Skeletal muscle satellite cell (primary cell): ENCODE results near the gene PPP1R13B.

ENCODE experiments used
- H3K27me3 ChIP-seq: 2 replicates; pipeline ENCODE4 v1.7.0; 2013; ENCODE audit warnings: low read length; ENCODE audit not compliant: control insufficient read depth, insufficient read depth
- H3K36me3 ChIP-seq: 2 replicates; pipeline ENCODE4 v1.7.0; 2013; ENCODE audit warnings: mild to moderate bottlenecking, control low read depth, low read length; ENCODE audit not compliant: insufficient read depth
- H3K4me1 ChIP-seq: 2 replicates; pipeline ENCODE4 v1.7.0; 2013; ENCODE audit warnings: low read length; ENCODE audit not compliant: control insufficient read depth, insufficient read depth
- H3K4me2 ChIP-seq: 2 replicates; pipeline ENCODE4 v1.7.0; 2013; ENCODE audit warnings: mild to moderate bottlenecking, low read length
- H3K4me3 ChIP-seq: 2 replicates; pipeline ENCODE4 v1.7.0; 2013; ENCODE audit warnings: low read length
- H3K9ac ChIP-seq: 2 replicates; pipeline ENCODE4 v1.7.0; 2013; ENCODE audit warnings: mild to moderate bottlenecking, low read depth, low read length, moderate library complexity
- H3K9me3 ChIP-seq: replicated peaks from 2 replicates; pipeline ENCODE4 v1.7.0; 2013; ENCODE audit warnings: mild to moderate bottlenecking, control low read depth, low read length

PPP1R13B gene

DNA sequence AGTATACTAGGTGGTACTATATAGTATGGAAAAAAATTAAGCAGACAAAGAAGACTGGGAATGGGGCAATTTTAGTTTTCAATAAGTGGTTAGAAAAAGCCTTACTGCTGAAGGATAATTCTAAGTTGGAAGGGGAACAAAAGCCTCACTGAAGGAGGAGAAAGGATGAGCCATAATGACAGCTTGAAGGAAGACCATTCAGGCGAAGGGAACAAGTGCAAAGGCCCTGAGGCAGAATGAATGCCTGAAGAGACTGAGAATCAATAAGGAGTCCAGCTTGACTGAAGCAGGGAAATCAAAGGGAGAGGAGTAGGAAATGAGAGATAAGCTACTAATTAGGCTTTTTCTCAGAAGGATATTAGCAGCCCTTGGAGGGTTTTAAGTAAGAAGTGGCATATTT lies 28.5 kb downstream of the PPP1R13B start:
- no peak overlapping the region for H3K9ac ChIP-seq
- H3K4me1 ChIP-seq = peaks cover 6% of the 10 kb centered on the region
- H3K9me3 ChIP-seq = no peaks in the 10 kb centered on the region
- H3K27me3 ChIP-seq = no peaks in the 10 kb centered on the region
- no peak overlapping the region for H3K4me3 ChIP-seq
- no peak overlapping the region for H3K4me2 ChIP-seq
- H3K36me3 ChIP-seq = no peaks in the 10 kb centered on the region

DNA sequence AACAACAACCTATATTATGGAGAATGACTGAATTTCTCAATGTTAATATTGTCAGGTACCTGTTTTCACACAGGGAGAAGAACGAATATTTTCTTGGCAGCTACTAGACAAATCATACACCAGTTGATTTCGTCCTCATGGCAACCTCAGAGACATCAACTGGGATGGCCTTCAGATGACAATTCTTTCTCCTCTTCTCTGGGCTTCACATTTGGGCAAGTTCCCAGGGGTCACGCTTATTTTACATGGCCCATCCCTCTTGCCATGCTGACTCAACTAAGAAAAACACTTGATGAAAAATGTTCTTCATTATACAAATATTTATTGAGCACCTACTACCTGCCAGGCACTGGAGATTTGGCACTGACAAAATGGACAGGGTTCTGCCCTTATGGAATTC lies 29.0 kb downstream of the PPP1R13B start:
- H3K4me2 ChIP-seq = no peak overlapping the region
- no peaks in the 10 kb centered on the region for H3K27me3 ChIP-seq

DNA sequence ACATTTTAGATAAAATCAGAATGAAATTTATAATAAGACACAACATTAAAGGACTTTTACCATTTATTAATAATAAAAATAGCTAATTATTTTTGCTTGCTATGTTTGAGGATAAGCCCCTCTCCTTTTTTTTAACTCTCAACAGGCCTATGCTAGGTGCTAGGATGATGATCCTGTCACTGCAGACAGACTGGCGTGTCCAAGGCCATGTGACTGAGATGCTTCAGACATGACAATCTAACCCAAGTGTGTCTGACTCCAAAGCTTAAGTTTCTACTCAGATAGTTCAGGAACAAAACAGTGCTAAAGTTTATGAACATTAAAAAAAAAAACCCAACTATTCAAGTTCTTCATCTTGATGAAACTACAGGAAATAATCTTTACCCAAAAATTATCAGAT lies 29.8 kb downstream of the PPP1R13B start:
- Histone ChIP-seq H3K9me3 (no peaks in the 10 kb centered on the region), H3K27me3 (no peaks in the 10 kb centered on the region), H3K4me2 (no peak overlapping the region), H3K36me3 (no peaks in the 10 kb centered on the region), H3K4me3 (no peak overlapping the region), H3K9ac (no peak overlapping the region), H3K4me1 (peaks cover 6% of the 10 kb centered on the region)

More for the DNA sequence above, 29.0 kb downstream of the PPP1R13B start:
- Histone ChIP-seq H3K9ac (no peak overlapping the region), H3K4me3 (no peak overlapping the region), H3K4me1 (peaks cover 6% of the 10 kb centered on the region), H3K36me3 (no peaks in the 10 kb centered on the region), H3K9me3 (no peaks in the 10 kb centered on the region)

DNA sequence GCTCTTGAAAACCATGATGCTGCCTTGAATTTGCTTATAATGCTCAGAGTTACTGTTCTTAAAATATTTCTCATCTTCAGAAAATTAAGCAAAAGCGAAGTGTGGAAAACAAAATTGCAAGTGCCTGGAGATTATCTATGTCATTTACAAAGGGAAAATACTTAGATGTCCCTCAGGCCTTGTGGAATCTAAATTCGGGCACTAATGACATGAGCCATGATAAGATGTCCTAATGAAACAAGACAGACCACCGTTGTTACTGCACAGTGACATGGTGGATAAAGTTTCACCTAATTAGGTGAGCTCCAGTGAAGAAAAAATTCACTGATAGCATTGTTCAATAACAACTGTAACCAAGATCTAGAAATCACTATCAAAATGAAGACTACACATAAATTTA lies 30.4 kb downstream of the PPP1R13B start:
- Histone ChIP-seq H3K4me1 (peaks cover 6% of the 10 kb centered on the region), H3K27me3 (no peaks in the 10 kb centered on the region), H3K9me3 (no peaks in the 10 kb centered on the region), H3K9ac (no peak overlapping the region), H3K4me2 (no peak overlapping the region), H3K4me3 (no peak overlapping the region), H3K36me3 (no peaks in the 10 kb centered on the region)

DNA sequence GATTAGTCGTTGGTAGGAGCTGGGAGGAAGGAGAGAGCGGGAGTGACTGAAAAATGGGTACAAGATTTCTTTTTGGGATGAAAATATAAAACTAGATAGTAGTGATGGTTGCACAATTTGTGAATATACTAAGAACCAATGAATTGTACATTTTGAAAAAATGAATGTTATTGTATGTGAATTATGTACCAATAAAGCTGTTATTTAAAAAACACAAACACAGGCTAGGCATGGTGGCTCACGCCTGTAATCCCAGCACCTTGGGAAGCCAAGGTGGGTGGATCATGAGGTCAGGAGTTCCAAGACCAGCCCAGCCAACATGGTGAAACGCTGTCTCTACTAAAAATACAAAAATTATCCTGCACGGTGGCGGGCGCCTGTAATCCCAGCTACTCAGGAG lies 32.1 kb downstream of the PPP1R13B start:
- Histone ChIP-seq H3K9ac (no peak overlapping the region), H3K27me3 (no peaks in the 10 kb centered on the region), H3K4me3 (no peak overlapping the region), H3K36me3 (no peaks in the 10 kb centered on the region), H3K9me3 (no peaks in the 10 kb centered on the region), H3K4me1 (peaks cover 5% of the 10 kb centered on the region), H3K4me2 (no peak overlapping the region)

DNA sequence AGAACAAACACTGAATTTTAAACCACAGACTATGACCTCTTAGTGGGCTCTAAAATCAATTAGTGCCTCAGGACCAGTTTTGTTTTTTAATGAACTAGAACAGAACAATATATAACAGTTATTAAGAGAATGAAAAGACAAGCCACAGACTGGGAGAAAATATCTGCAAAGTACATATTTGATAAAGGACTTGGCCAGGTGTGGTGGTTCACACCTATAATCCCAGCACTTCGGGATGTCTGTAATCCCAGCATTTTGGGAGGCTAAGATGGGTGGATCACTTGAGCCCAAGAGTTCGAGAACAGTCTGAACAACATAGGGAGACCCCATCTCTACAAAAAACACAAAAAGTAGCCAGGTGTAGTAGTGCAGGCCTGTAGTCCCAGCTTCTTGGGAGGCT lies 36.2 kb downstream of the PPP1R13B start:
- Histone ChIP-seq H3K4me2 (no peak overlapping the region), H3K27me3 (no peaks in the 10 kb centered on the region), H3K9ac (no peak overlapping the region), H3K9me3 (no peaks in the 10 kb centered on the region), H3K4me3 (no peak overlapping the region), H3K4me1 (no peaks in the 10 kb centered on the region), H3K36me3 (no peaks in the 10 kb centered on the region)

DNA sequence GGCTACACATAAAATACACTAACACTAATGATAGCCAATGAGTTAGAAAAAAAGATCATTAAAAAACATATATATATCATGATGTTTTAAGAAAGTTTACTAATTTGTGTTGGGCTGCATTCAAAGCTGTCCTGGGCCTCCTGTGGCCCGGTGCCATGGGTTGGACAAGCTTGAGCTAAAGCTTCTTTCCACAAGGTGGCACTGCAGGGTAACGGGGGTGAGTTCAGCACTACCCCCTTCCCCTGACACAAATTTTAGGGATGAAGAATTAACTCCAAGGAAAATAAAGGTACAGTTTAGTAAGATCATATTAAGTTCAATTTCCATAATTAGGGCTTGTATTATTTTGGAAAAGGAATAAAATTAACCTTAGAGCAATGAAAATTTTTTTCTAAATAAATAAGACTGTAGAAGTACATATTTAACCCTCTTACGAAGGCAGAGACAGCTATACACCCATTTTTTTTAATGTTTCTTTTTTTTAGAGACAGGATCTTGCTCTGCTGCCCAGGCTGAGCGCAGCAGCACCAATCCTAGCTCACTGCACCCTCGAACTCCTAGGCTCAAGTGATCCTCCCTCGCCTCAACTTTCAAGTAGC lies 38.9 kb downstream of the PPP1R13B start:
- Histone ChIP-seq H3K4me3 (no peak overlapping the region), H3K27me3 (no peaks in the 10 kb centered on the region), H3K36me3 (no peaks in the 10 kb centered on the region), H3K4me1 (peaks cover 10% of the 10 kb centered on the region), H3K9ac (no peak overlapping the region), H3K4me2 (no peak overlapping the region), H3K9me3 (no peaks in the 10 kb centered on the region)

DNA sequence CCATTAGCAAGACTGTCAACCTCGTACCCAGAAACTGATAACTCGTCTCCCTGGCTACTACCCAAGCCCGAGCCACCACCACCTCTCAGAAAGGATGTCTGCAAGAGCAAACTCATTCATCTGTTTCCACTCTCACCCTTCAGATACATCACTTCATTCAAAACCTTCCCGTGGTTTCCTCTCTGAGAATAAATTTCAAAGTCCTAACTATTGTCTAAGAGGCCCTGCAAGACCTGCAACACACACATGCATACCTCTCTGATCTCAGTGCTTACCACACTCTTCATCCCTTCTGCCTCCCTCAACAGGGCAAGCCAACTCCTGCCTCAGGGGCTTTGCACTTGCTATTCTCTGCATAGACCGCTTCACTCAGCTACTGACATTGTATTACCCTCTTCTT lies 40.6 kb downstream of the PPP1R13B start:
- H3K4me3 ChIP-seq = no peak overlapping the region
- peaks cover 12% of the 10 kb centered on the region for H3K4me1 ChIP-seq
- H3K27me3 ChIP-seq = no peaks in the 10 kb centered on the region
- no peaks in the 10 kb centered on the region for H3K36me3 ChIP-seq
- no peaks in the 10 kb centered on the region for H3K9me3 ChIP-seq
- H3K4me2 ChIP-seq = no peak overlapping the region
- no peak overlapping the region for H3K9ac ChIP-seq

DNA sequence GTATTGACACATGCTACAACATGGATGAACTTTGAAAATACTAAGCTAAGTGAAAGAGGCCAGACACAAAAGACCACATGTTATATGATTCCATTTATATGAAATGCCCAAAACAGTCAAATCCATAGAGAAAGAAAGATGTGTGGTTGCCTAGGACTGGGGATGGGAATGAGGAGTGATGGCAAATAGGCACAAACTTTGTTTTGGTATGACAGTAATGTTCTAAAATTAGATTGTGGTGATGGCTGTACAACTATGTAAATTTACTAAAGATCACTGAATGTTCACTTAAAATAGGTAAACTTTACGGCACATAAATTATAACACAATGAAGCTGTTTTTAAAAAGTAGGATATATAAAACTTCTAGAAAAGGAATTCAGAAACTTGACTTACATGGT lies 41.7 kb downstream of the PPP1R13B start:
- Histone ChIP-seq H3K36me3 (no peaks in the 10 kb centered on the region), H3K4me1 (peaks cover 19% of the 10 kb centered on the region), H3K9ac (no peak overlapping the region), H3K9me3 (no peaks in the 10 kb centered on the region), H3K27me3 (no peaks in the 10 kb centered on the region), H3K4me3 (no peak overlapping the region), H3K4me2 (no peak overlapping the region)

DNA sequence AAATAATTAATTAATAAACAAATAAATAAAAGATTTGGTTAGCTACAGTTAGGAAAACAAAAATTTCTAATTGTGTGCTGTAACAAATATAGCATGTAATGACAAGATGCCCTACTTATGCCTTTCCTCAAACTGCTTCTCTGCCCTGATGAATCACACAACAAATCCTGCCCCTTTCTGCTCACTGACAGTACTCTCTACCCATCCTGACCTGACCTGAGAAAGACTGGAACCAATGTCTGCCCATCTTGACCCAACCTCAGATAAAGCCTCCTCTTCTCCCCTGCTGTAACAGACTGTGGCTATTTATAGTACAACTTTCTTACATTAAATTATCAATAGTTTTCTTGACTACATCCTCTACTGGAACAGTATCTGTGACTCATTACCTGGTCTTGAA lies 43.7 kb downstream of the PPP1R13B start:
- H3K9ac ChIP-seq = no peak overlapping the region
- no peaks in the 10 kb centered on the region for H3K27me3 ChIP-seq
- H3K36me3 ChIP-seq = no peaks in the 10 kb centered on the region
- peaks cover 19% of the 10 kb centered on the region for H3K4me1 ChIP-seq
- H3K4me2 ChIP-seq = no peak overlapping the region
- H3K9me3 ChIP-seq = no peaks in the 10 kb centered on the region
- no peak overlapping the region for H3K4me3 ChIP-seq

DNA sequence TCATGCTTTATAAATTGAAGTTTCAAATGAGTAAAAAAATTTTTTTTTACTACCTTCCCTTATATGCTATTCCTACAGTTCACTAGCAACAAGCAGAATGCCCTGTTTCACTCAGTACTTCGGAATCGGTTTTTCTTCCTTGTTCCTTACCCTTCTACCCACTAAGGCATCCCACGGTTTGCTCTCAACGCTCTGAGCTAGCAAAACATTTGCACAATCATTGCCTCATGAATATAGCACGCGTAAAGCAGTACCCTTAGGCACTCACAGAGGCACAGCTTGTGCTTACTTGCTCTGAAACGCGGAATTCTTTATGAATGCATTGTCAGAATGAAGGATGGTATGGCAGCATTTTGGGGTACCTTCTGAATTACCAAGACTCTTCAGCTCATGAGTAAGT lies 45.0 kb downstream of the PPP1R13B start:
- Histone ChIP-seq H3K36me3 (no peaks in the 10 kb centered on the region), H3K27me3 (no peaks in the 10 kb centered on the region), H3K9ac (no peak overlapping the region), H3K4me2 (no peak overlapping the region), H3K4me1 (peaks cover 19% of the 10 kb centered on the region), H3K9me3 (no peaks in the 10 kb centered on the region), H3K4me3 (no peak overlapping the region)

DNA sequence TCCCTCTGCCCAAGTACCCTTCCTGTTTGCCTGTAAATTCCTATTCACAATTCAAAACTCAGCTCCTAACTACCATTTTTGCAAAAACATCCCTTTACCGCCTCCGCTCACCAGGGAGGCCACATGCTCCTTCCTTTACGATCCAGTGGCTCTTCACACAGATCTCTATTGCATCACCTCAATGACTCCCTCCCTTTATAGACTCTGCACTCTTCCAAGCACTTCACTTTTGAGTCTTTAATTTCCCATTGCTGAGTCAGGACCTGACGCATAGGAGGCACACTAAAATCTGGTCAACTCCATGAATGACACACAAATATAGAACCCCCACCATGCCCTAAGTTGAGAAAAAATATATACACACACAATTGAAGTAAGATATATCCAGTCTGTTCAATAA lies 45.9 kb downstream of the PPP1R13B start:
- no peaks in the 10 kb centered on the region for H3K36me3 ChIP-seq
- H3K27me3 ChIP-seq = no peaks in the 10 kb centered on the region
- H3K4me2 ChIP-seq = no peak overlapping the region
- H3K4me3 ChIP-seq = no peak overlapping the region
- no peaks in the 10 kb centered on the region for H3K9me3 ChIP-seq
- peaks cover 19% of the 10 kb centered on the region for H3K4me1 ChIP-seq
- H3K9ac ChIP-seq = no peak overlapping the region
